Kidney epithelial cell (primary cell): ENCODE measurements around the gene LINS1. TPM values are rescaled to one million over a fixed set of nuclear protein-coding genes. Genes with fewer than 3 reads are reported as not detected.

ENCODE experiments used
- DNase-seq: peaks from one replicate; pipeline ENCODE4 v3.0.0-alpha.2; 2010; ENCODE audit warnings: low read depth
- H3K27me3 ChIP-seq: 2 replicates; pipeline ENCODE4 v1.6.0; 2011; ENCODE audit warnings: low read length; ENCODE audit not compliant: control insufficient read depth, insufficient read depth
- H3K36me3 ChIP-seq: 2 replicates; pipeline ENCODE4 v1.5.1; 2011; ENCODE audit warnings: low read length; ENCODE audit not compliant: control insufficient read depth, insufficient read depth
- H3K4me3 ChIP-seq: 2 replicates; pipeline ENCODE4 v1.5.1; 2011; ENCODE audit warnings: low read depth, mild to moderate bottlenecking, control low read depth, low read length
- CTCF ChIP-seq: IDR thresholded peaks from 2 replicates; pipeline ENCODE4 v1.5.1; 2011; ENCODE audit warnings: mild to moderate bottlenecking, moderate library complexity, low read length, control low read depth, inconsistent platforms; ENCODE audit not compliant: insufficient read depth, poor library complexity, severe bottlenecking
- total RNA-seq: library from RNA; depleted of rRNA; stranded (reverse); fragments of >200 nt; gene quantifications from 2 replicates; pipeline ENCODE4 v1.2.3, GENCODE V29; 2015

Gene LINS1
- total RNA-seq, 1 donor from 2014 or later: 8.5 TPM

GRCh38 chr15:100528833-100529428, 73.1 kb downstream of the LINS1 start, which contains the start of gene CERS3:
Gene CERS3, minus strand, starts transcription at chr15:100528950. Its CDS starts 27,101 bp downstream, at chr15:100501849.
- Histone ChIP-seq H3K4me3 (no peak within 1 kb of the TSS), H3K36me3 (no peaks in the 10 kb centered on the region), H3K27me3 (no peaks in the 10 kb centered on the region)
- DNase-seq: no peak
- TF ChIP-seq CTCF: no peak

GRCh38 chr15:100526027-100526481, 75.9 kb downstream of the LINS1 start:
- Histone ChIP-seq H3K27me3 (no peaks in the 10 kb centered on the region), H3K4me3 (no peak overlapping the region), H3K36me3 (no peaks in the 10 kb centered on the region)
- no peak for DNase-seq
- no peak for TF ChIP-seq CTCF

- Histone ChIP-seq H3K36me3 (no peaks in the 10 kb centered on the region), H3K27me3 (no peaks in the 10 kb centered on the region), H3K4me3 (no peak overlapping the region)
- TF ChIP-seq CTCF: no peak
- no peak for DNase-seq
Measured at GRCh38 chr15:100525436-100525835, 76.5 kb downstream of the LINS1 start.

GRCh38 chr15:100524326-100524725, 77.7 kb downstream of the LINS1 start:
- Histone ChIP-seq H3K4me3 (no peak overlapping the region), H3K27me3 (no peaks in the 10 kb centered on the region)

GRCh38 chr15:100521907-100522306, 80.1 kb downstream of the LINS1 start:
- no peaks in the 10 kb centered on the region for H3K27me3 ChIP-seq

More at GRCh38 chr15:100524326-100524725, 77.7 kb downstream of the LINS1 start:
- H3K36me3 ChIP-seq: no peaks in the 10 kb centered on the region
- DNase-seq: no peak
- TF ChIP-seq CTCF: no peak

More at GRCh38 chr15:100521907-100522306, 80.1 kb downstream of the LINS1 start:
- Histone ChIP-seq H3K4me3 (no peak overlapping the region), H3K36me3 (no peaks in the 10 kb centered on the region)
- TF ChIP-seq CTCF: no peak
- no peak for DNase-seq
